Activated T-helper 17 cell treated with anti-CD3 and anti-CD28 coated beads, Interleukin-2, amount 50 U/mL, for 72 hours (primary cell): ENCODE results near the gene E2F3. TPM values are rescaled to one million over a fixed set of nuclear protein-coding genes. Genes with fewer than 3 reads are reported as not detected.
A peak's percentile ranks its signal among the peaks of the same experiment; 100 is the strongest.

Experiments
- ATAC-seq: fragments of 150-1000 bp; cut with Tn5 transposase; replicated peaks from 2 replicates; pipeline ENCODE4 v1.10.0; 2021; ENCODE audit warnings: mild to moderate bottlenecking, moderate library complexity
- H3K27ac Mint-ChIP-seq: one replicate; pipeline ENCODE4 v1.8.0; 2022; ENCODE audit warnings: mixed read lengths
- H3K27me3 Mint-ChIP-seq: one replicate; pipeline ENCODE4 v1.8.0; 2022; ENCODE audit warnings: mixed read lengths
- H3K36me3 Mint-ChIP-seq: one replicate; pipeline ENCODE4 v1.8.0; 2022; ENCODE audit warnings: low read depth, mild to moderate bottlenecking, mixed read lengths
- H3K4me1 Mint-ChIP-seq: one replicate; pipeline ENCODE4 v1.8.0; 2022; ENCODE audit warnings: mixed read lengths
- H3K4me3 Mint-ChIP-seq: one replicate; pipeline ENCODE4 v1.8.0; 2022; ENCODE audit warnings: mild to moderate bottlenecking, mixed read lengths
- H3K9me3 Mint-ChIP-seq: one replicate; pipeline ENCODE4 v1.8.0; 2022; ENCODE audit warnings: mixed read lengths
- total RNA-seq, 2 donors: library from RNA; stranded (reverse); gene quantifications; one replicate each; pipeline ENCODE4 v1.2.3, GENCODE V29; 2022

Gene E2F3
- total RNA-seq, 2 donors from 2014 or later, result 13.6 to 26.6 TPM

GRCh38 chr6:20411544-20411943 lies 9.9 kb downstream of the E2F3 start:
- Mint-ChIP-seq H3K27me3 (no peaks in the 10 kb centered on the region), H3K9me3 (no peaks in the 10 kb centered on the region), H3K36me3 (peaks cover 28% of the 10 kb centered on the region), H3K4me3 (peak overlapping the region; percentile 80), H3K4me1 (peaks cover 62% of the 10 kb centered on the region), H3K27ac (peak overlapping the region; percentile 15)
- ATAC-seq, result no peak

GRCh38 chr6:20411953-20412681 lies 10.4 kb downstream of the E2F3 start:
- no peak for ATAC-seq
- peak overlapping the region; percentile 80 for H3K4me3 Mint-ChIP-seq
- peaks cover 22% of the 10 kb centered on the region for H3K36me3 Mint-ChIP-seq
- H3K27ac Mint-ChIP-seq, result peak overlapping the region; percentile 15
- H3K9me3 Mint-ChIP-seq, result no peaks in the 10 kb centered on the region
- peaks cover 56% of the 10 kb centered on the region for H3K4me1 Mint-ChIP-seq
- H3K27me3 Mint-ChIP-seq, result no peaks in the 10 kb centered on the region

- no peak for ATAC-seq
- Mint-ChIP-seq H3K27me3 (no peaks in the 10 kb centered on the region), H3K4me1 (peaks cover 50% of the 10 kb centered on the region), H3K36me3 (peaks cover 19% of the 10 kb centered on the region), H3K27ac (no peak overlapping the region), H3K9me3 (no peaks in the 10 kb centered on the region), H3K4me3 (no peak overlapping the region)
Observed at GRCh38 chr6:20412682-20413073, 11.0 kb downstream of the E2F3 start.

- Mint-ChIP-seq H3K4me3 (no peak overlapping the region), H3K36me3 (peaks cover 19% of the 10 kb centered on the region), H3K4me1 (peaks cover 42% of the 10 kb centered on the region), H3K27me3 (no peaks in the 10 kb centered on the region), H3K9me3 (no peaks in the 10 kb centered on the region), H3K27ac (no peak overlapping the region)
- no peak for ATAC-seq
Observed at GRCh38 chr6:20413826-20414225, 12.1 kb downstream of the E2F3 start.

GRCh38 chr6:20414711-20415110 lies 13.0 kb downstream of the E2F3 start:
- peaks cover 38% of the 10 kb centered on the region for H3K4me1 Mint-ChIP-seq
- H3K27ac Mint-ChIP-seq, result peak overlapping the region; percentile 68
- no peaks in the 10 kb centered on the region for H3K27me3 Mint-ChIP-seq
- H3K9me3 Mint-ChIP-seq, result no peaks in the 10 kb centered on the region
- H3K36me3 Mint-ChIP-seq, result peaks cover 19% of the 10 kb centered on the region
- peak overlapping the region; percentile 20 for H3K4me3 Mint-ChIP-seq
- no peak for ATAC-seq

GRCh38 chr6:20415304-20415703 lies 13.6 kb downstream of the E2F3 start:
- peaks cover 19% of the 10 kb centered on the region for H3K36me3 Mint-ChIP-seq
- H3K4me1 Mint-ChIP-seq, result peaks cover 35% of the 10 kb centered on the region
- ATAC-seq, result no peak
- peak overlapping the region; percentile 68 for H3K27ac Mint-ChIP-seq
- no peaks in the 10 kb centered on the region for H3K9me3 Mint-ChIP-seq
- peak overlapping the region; percentile 20 for H3K4me3 Mint-ChIP-seq
- no peaks in the 10 kb centered on the region for H3K27me3 Mint-ChIP-seq

- peaks cover 35% of the 10 kb centered on the region for H3K4me1 Mint-ChIP-seq
- peak overlapping the region; percentile 59 for H3K4me3 Mint-ChIP-seq
- no peaks in the 10 kb centered on the region for H3K9me3 Mint-ChIP-seq
- no peaks in the 10 kb centered on the region for H3K27me3 Mint-ChIP-seq
- peak; percentile 75 for ATAC-seq
- H3K27ac Mint-ChIP-seq, result peak overlapping the region; percentile 71
- peaks cover 19% of the 10 kb centered on the region for H3K36me3 Mint-ChIP-seq
Observed at GRCh38 chr6:20415712-20416454, 14.2 kb downstream of the E2F3 start.

- ATAC-seq, result peak; percentile 66
- H3K4me3 Mint-ChIP-seq, result peak overlapping the region; percentile 59
- no peaks in the 10 kb centered on the region for H3K9me3 Mint-ChIP-seq
- no peaks in the 10 kb centered on the region for H3K27me3 Mint-ChIP-seq
- H3K27ac Mint-ChIP-seq, result peak overlapping the region; percentile 71
- H3K36me3 Mint-ChIP-seq, result peaks cover 10% of the 10 kb centered on the region
- H3K4me1 Mint-ChIP-seq, result peaks cover 26% of the 10 kb centered on the region
Observed at GRCh38 chr6:20416567-20417345, 15.1 kb downstream of the E2F3 start.

- Mint-ChIP-seq H3K27me3 (no peaks in the 10 kb centered on the region), H3K36me3 (no peaks in the 10 kb centered on the region), H3K27ac (no peak overlapping the region), H3K4me3 (no peak overlapping the region), H3K4me1 (peaks cover 21% of the 10 kb centered on the region), H3K9me3 (no peaks in the 10 kb centered on the region)
- ATAC-seq, result no peak
Observed at GRCh38 chr6:20417819-20418218, 16.1 kb downstream of the E2F3 start.

GRCh38 chr6:20426177-20427082 lies 24.8 kb downstream of the E2F3 start:
- Mint-ChIP-seq H3K27me3 (no peaks in the 10 kb centered on the region), H3K9me3 (no peaks in the 10 kb centered on the region), H3K36me3 (peaks cover 10% of the 10 kb centered on the region), H3K4me3 (no peak overlapping the region), H3K27ac (no peak overlapping the region), H3K4me1 (peaks cover 8% of the 10 kb centered on the region)
- no peak for ATAC-seq

- Mint-ChIP-seq H3K9me3 (no peaks in the 10 kb centered on the region), H3K4me1 (peaks cover 16% of the 10 kb centered on the region), H3K4me3 (no peak overlapping the region), H3K27me3 (no peaks in the 10 kb centered on the region), H3K27ac (no peak overlapping the region), H3K36me3 (peaks cover 21% of the 10 kb centered on the region)
- ATAC-seq, result no peak
Observed at GRCh38 chr6:20427856-20428255, 26.2 kb downstream of the E2F3 start.

- Mint-ChIP-seq H3K4me3 (no peak overlapping the region), H3K27ac (no peak overlapping the region), H3K9me3 (no peaks in the 10 kb centered on the region), H3K4me1 (peaks cover 8% of the 10 kb centered on the region), H3K36me3 (peaks cover 23% of the 10 kb centered on the region), H3K27me3 (no peaks in the 10 kb centered on the region)
- ATAC-seq, result no peak
Observed at GRCh38 chr6:20432692-20433091, 31.0 kb downstream of the E2F3 start.

GRCh38 chr6:20433321-20433720 lies 31.6 kb downstream of the E2F3 start:
- Mint-ChIP-seq H3K36me3 (peaks cover 29% of the 10 kb centered on the region), H3K27ac (no peak overlapping the region), H3K27me3 (no peaks in the 10 kb centered on the region), H3K4me1 (peaks cover 8% of the 10 kb centered on the region), H3K4me3 (no peak overlapping the region), H3K9me3 (no peaks in the 10 kb centered on the region)
- no peak for ATAC-seq

- no peak for ATAC-seq
- H3K9me3 Mint-ChIP-seq, result no peaks in the 10 kb centered on the region
- peaks cover 32% of the 10 kb centered on the region for H3K36me3 Mint-ChIP-seq
- no peak overlapping the region for H3K4me3 Mint-ChIP-seq
- H3K4me1 Mint-ChIP-seq, result peaks cover 8% of the 10 kb centered on the region
- no peaks in the 10 kb centered on the region for H3K27me3 Mint-ChIP-seq
- H3K27ac Mint-ChIP-seq, result no peak overlapping the region
Observed at GRCh38 chr6:20433929-20434328, 32.2 kb downstream of the E2F3 start.
